HepG2 (cell line): ENCODE data around the gene WDR54. TPM values are rescaled to one million over a fixed set of nuclear protein-coding genes. Genes with fewer than 3 reads are reported as not detected.

ENCODE experiments used
- FIP1L1 ChIP-seq: fragments of 200-400 bp; formaldehyde crosslinking; IDR thresholded peaks from 2 replicates; pipeline ENCODE4 v1.6.1; 2018; ENCODE audit warnings: low read depth, mild to moderate bottlenecking, low read length, moderate library complexity, borderline replicate concordance; ENCODE audit not compliant: insufficient read depth
- MBD4 ChIP-seq: IDR thresholded peaks from 2 replicates; pipeline ENCODE4 v1.6.1; 2012; ENCODE audit warnings: low read length, inconsistent platforms, borderline replicate concordance
- NR2F1 ChIP-seq, 2 experiments: fragments of 450-650 bp in 1 of 2; formaldehyde crosslinking in 1 of 2; IDR thresholded peaks; 2 replicates each; pipeline versions ENCODE4 v1.5.0 to v1.6.1; 2016 to 2020; ENCODE audit warnings: mild to moderate bottlenecking in 1 of 2, missing compliant biosample characterization in 1 of 2, missing genetic modification reagents in 1 of 2, moderate library complexity in 1 of 2
- PITX1 ChIP-seq: sonication (generic); formaldehyde crosslinking; IDR thresholded peaks from 2 replicates; pipeline ENCODE4 v1.5.1; 2020; ENCODE audit warnings: mild to moderate bottlenecking, missing genetic modification reagents
- SMC3 ChIP-seq: IDR thresholded peaks from 2 replicates; pipeline ENCODE4 v1.6.1; 2011; ENCODE audit warnings: low read length, improper control_type of control experiment
- TCF7 ChIP-seq: sonication (generic); IDR thresholded peaks from 2 replicates; pipeline ENCODE4 v1.6.1; 2016; ENCODE audit warnings: antibody characterized with exemption, low read depth
- ZNF205 ChIP-seq: IDR thresholded peaks from 2 replicates; pipeline ENCODE4 v1.6.1; 2018; ENCODE audit warnings: missing biosample characterization, missing genetic modification reagents
- ZNF235 ChIP-seq: sonication (generic); formaldehyde crosslinking; IDR thresholded peaks from 2 replicates; pipeline ENCODE4 v1.8.1; 2023; ENCODE audit warnings: mild to moderate bottlenecking, missing genetic modification reagents, borderline replicate concordance
- ZNF292 ChIP-seq: sonication (generic); formaldehyde crosslinking; IDR thresholded peaks from 2 replicates; pipeline ENCODE4 v1.8.1; 2022; ENCODE audit warnings: mild to moderate bottlenecking, low read depth, missing genetic modification reagents, borderline replicate concordance
- ZNF75D ChIP-seq: sonication (generic); formaldehyde crosslinking; IDR thresholded peaks from 2 replicates; pipeline ENCODE4 v1.8.1; 2023; ENCODE audit warnings: missing genetic modification reagents, mild to moderate bottlenecking, borderline replicate concordance
- ZSCAN31 ChIP-seq: sonication (generic); formaldehyde crosslinking; IDR thresholded peaks from 2 replicates; pipeline ENCODE4 v1.5.0; 2020; ENCODE audit warnings: low read depth, mild to moderate bottlenecking, missing genetic modification reagents
- polyA plus RNA-seq, 8 experiments: library from polyadenylated mRNA; depleted of rRNA in 3 of 8; stranded (reverse) in 7 of 8; unstranded in 1 of 8; fragments of >200 nt; fragmentation: Illumina TruSeq in 4 of 8; extraction: Trizol in 4 of 8; gene quantifications; 2 replicates each; pipeline versions ENCODE4 v1.2.1 to v1.2.3, GENCODE V29; 2011 to 2016; ENCODE audit warnings: low read depth in 4 of 8, missing spikeins in 1 of 8, mixed read lengths in 1 of 8; ENCODE audit not compliant: insufficient read depth in 1 of 8
- total RNA-seq, 5 experiments: library from RNA; depleted of rRNA; stranded (reverse); fragments of >200 nt; fragmentation: Illumina TruSeq; extraction: Trizol; gene quantifications; 2 replicates each; pipeline ENCODE4 v1.2.3, GENCODE V29; 2016; ENCODE audit warnings: low read depth in 1 of 5
- TF ChIP-seq, protein P1 (sequence below): sonication (generic); formaldehyde crosslinking; IDR thresholded peaks from 2 replicates; pipeline ENCODE4 v1.8.0; 2022; ENCODE audit warnings: mild to moderate bottlenecking, missing genetic modification reagents
- TF ChIP-seq, protein P2 (sequence below): sonication (generic); formaldehyde crosslinking; IDR thresholded peaks from 2 replicates; pipeline ENCODE4 v1.4.0; 2020; ENCODE audit warnings: missing genetic modification reagents, mild to moderate bottlenecking, borderline replicate concordance
- TF ChIP-seq, protein P3 (sequence below): sonication (generic); formaldehyde crosslinking; IDR thresholded peaks from 2 replicates; pipeline ENCODE4 v1.8.1; 2023; ENCODE audit warnings: missing genetic modification reagents, mild to moderate bottlenecking, borderline replicate concordance
- TF ChIP-seq, protein P4 (sequence below): sonication (generic); formaldehyde crosslinking; IDR thresholded peaks from 2 replicates; pipeline ENCODE4 v1.9.0; 2021; ENCODE audit warnings: missing genetic modification reagents, mild to moderate bottlenecking, borderline replicate concordance
- TF ChIP-seq, protein P5 (sequence below): sonication (generic); formaldehyde crosslinking; conservative IDR thresholded peaks from 2 replicates; pipeline ENCODE4 v1.8.0; 2022; ENCODE audit warnings: low read depth, missing genetic modification reagents

The WDR54 gene
- total and polyA plus RNA-seq, 2 of the 13 experiments (the other 11 are each of a cell fraction or from before 2014, with no cell fraction given) = 2.0 to 17.3 TPM

- peak; percentile 19; the same call in 1 of the 2 replicates for TF ChIP-seq ZNF292
- TF ChIP-seq TCF7 = no peak
- peak; percentile 22; the same call in 1 of the 2 replicates for TF ChIP-seq FIP1L1
- no peak for TF ChIP-seq MBD4
- no peak for TF ChIP-seq SMC3
- TF ChIP-seq ZNF235 (CRISPR knock-in tag) = peak; percentile 83; the same call in 1 of the 2 replicates
- TF ChIP-seq, protein P1, sequence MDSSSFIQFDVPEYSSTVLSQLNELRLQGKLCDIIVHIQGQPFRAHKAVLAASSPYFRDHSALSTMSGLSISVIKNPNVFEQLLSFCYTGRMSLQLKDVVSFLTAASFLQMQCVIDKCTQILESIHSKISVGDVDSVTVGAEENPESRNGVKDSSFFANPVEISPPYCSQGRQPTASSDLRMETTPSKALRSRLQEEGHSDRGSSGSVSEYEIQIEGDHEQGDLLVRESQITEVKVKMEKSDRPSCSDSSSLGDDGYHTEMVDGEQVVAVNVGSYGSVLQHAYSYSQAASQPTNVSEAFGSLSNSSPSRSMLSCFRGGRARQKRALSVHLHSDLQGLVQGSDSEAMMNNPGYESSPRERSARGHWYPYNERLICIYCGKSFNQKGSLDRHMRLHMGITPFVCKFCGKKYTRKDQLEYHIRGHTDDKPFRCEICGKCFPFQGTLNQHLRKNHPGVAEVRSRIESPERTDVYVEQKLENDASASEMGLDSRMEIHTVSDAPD (CRISPR knock-in tag) = no peak
- TF ChIP-seq ZNF75D = no peak
- TF ChIP-seq, protein P2, sequence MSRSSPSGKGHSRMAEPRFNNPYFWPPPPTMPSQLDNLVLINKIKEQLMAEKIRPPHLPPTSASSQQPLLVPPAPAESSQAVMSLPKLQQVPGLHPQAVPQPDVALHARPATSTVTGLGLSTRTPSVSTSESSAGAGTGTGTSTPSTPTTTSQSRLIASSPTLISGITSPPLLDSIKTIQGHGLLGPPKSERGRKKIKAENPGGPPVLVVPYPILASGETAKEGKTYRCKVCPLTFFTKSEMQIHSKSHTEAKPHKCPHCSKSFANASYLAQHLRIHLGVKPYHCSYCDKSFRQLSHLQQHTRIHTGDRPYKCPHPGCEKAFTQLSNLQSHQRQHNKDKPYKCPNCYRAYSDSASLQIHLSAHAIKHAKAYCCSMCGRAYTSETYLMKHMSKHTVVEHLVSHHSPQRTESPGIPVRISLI (CRISPR knock-in tag) = 0 out of 2 replicates have a peak, but pooled peaks have one; percentile 25
- TF ChIP-seq NR2F1 (CRISPR knock-in tag; IDR thresholded peaks at IDR 0.05) = no peak
- TF ChIP-seq, protein P3, sequence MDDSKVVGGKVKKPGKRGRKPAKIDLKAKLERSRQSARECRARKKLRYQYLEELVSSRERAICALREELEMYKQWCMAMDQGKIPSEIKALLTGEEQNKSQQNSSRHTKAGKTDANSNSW (CRISPR knock-in tag) = peak; percentile 61; the same call in 1 of the 2 replicates
- no peak for TF ChIP-seq ZNF205 (CRISPR knock-in tag)
- TF ChIP-seq, protein P4, sequence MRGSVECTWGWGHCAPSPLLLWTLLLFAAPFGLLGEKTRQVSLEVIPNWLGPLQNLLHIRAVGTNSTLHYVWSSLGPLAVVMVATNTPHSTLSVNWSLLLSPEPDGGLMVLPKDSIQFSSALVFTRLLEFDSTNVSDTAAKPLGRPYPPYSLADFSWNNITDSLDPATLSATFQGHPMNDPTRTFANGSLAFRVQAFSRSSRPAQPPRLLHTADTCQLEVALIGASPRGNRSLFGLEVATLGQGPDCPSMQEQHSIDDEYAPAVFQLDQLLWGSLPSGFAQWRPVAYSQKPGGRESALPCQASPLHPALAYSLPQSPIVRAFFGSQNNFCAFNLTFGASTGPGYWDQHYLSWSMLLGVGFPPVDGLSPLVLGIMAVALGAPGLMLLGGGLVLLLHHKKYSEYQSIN = no peak
- no peak for TF ChIP-seq PITX1 (CRISPR knock-in tag)
- peak; percentile 62; the same call in 1 of the 2 replicates for TF ChIP-seq ZSCAN31 (CRISPR knock-in tag)
- TF ChIP-seq, protein P5, sequence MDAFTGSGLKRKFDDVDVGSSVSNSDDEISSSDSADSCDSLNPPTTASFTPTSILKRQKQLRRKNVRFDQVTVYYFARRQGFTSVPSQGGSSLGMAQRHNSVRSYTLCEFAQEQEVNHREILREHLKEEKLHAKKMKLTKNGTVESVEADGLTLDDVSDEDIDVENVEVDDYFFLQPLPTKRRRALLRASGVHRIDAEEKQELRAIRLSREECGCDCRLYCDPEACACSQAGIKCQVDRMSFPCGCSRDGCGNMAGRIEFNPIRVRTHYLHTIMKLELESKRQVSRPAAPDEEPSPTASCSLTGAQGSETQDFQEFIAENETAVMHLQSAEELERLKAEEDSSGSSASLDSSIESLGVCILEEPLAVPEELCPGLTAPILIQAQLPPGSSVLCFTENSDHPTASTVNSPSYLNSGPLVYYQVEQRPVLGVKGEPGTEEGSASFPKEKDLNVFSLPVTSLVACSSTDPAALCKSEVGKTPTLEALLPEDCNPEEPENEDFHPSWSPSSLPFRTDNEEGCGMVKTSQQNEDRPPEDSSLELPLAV (CRISPR knock-in tag) = no peak
These were observed at the start of gene WDR54, which contains the start of gene C2orf81 (continued) for GRCh38 chr2:74421221-74421870.
